Small intestine (tissue), 7 donors: ENCODE data around the gene PIEZO1. TPM values are rescaled to one million over a fixed set of nuclear protein-coding genes. Genes with fewer than 3 reads are reported as not detected.
A peak's percentile ranks its signal among the peaks of the same experiment; 100 is the strongest.

Source experiments
- DNase-seq, 2 donors: peaks; one replicate each; pipeline versions ENCODE4 v3.0.0 to v3.0.0-alpha.2; 2013
- FAIRE-seq: peaks from 2 replicates; lab custom pipeline; 2012; peaks lifted over from hg19 to GRCh38; lab: Jason Lieb, UNC
- H3K27ac ChIP-seq, 3 donors: one replicate each; pipeline ENCODE4 v1.5.1; 2013; ENCODE audit warnings: low read length in 2 of 3, mild to moderate bottlenecking in 2 of 3, control low read depth in 1 of 3, inconsistent platforms in 1 of 3, low read depth in 1 of 3, moderate library complexity in 1 of 3
- H3K27me3 ChIP-seq, 3 donors: one replicate each; pipeline ENCODE4 v1.6.1; 2013; ENCODE audit warnings: low read length in 3 of 3, inconsistent platforms in 1 of 3; ENCODE audit not compliant: control insufficient read depth in 3 of 3, insufficient read depth in 3 of 3
- H3K36me3 ChIP-seq, 3 donors: one replicate each; pipeline ENCODE4 v1.6.1; 2013; ENCODE audit warnings: low read length in 3 of 3, inconsistent platforms in 1 of 3, low read depth in 1 of 3, mild to moderate bottlenecking in 1 of 3, moderate library complexity in 1 of 3; ENCODE audit not compliant: control insufficient read depth in 3 of 3, insufficient read depth in 2 of 3
- H3K4me1 ChIP-seq, 3 donors: one replicate each; pipeline ENCODE4 v1.6.1; 2013; ENCODE audit warnings: low read length in 2 of 3, inconsistent platforms in 1 of 3, low read depth in 1 of 3, mild to moderate bottlenecking in 1 of 3, moderate library complexity in 1 of 3; ENCODE audit not compliant: control insufficient read depth in 3 of 3, insufficient read depth in 2 of 3
- H3K4me3 ChIP-seq, 3 donors: one replicate each; pipeline ENCODE4 v1.5.1; 2013; ENCODE audit warnings: low read length in 3 of 3, control low read depth in 1 of 3, inconsistent platforms in 1 of 3, low read depth in 1 of 3, mild to moderate bottlenecking in 1 of 3, moderate library complexity in 1 of 3
- H3K9me3 ChIP-seq, 2 donors: one replicate each; pipeline ENCODE4 v1.6.1; 2013; ENCODE audit warnings: low read depth in 1 of 2, low read length in 1 of 2; ENCODE audit not compliant: control insufficient read depth in 2 of 2, insufficient read depth in 1 of 2
- WGBS, 3 donors: extraction: QIAGEN DNeasy Blood & Tissue Kit; methylation state at CpG; one replicate each; pipeline ENCODE4 v1.1.7; 2013; 5-methylcytosine and 5-hydroxymethylcytosine counted together
- polyA plus RNA-seq, 4 donors: library from polyadenylated mRNA; stranded (reverse) in 3 of 4; unstranded in 1 of 4; fragments of 200-250 nt in 3 of 4; fragments of 120-200 nt in 1 of 4; gene quantifications; one replicate each; pipeline versions ENCODE4 v1.2.1 to v1.2.3, GENCODE V29; 2013
- donor health status: healthy with polysubstance abuse.
- donor health status: control.
- donor health status: control.
- donor health status: Bipolar disorder and iron deficiency.
- donor health status: healthy.

The PIEZO1 gene
- polyA plus RNA-seq, 4 donors, result 22.8 to 95.0 (median 57.7) TPM

- Histone ChIP-seq H3K4me3 (no peak overlapping the region), H3K27ac (no peak overlapping the region), H3K36me3 (peaks cover 0 to 62% (median 0%) of the 10 kb centered on the region in 3 donors), H3K4me1 (peaks cover 0 to 5% (median 0%) of the 10 kb centered on the region in 3 donors), H3K9me3 (peaks cover 0 to 5% of the 10 kb centered on the region in 2 donors), H3K27me3 (no peaks in the 10 kb centered on the region)
- DNase-seq, result no peak
- no peak for FAIRE-seq
- 90 to 93% (median 91%) methylated on average over 28 of the region's 28 CpGs for WGBS, 3 donors
These were observed 30.7 kb downstream of the PIEZO1 start for GRCh38 chr16:88754109-88754911.

GRCh38 chr16:88753602-88754001 lies 31.4 kb downstream of the PIEZO1 start:
- FAIRE-seq (no peak), DNase-seq (no peak)
- Histone ChIP-seq H3K27me3 (no peaks in the 10 kb centered on the region), H3K36me3 (peaks cover 0 to 58% (median 0%) of the 10 kb centered on the region in 3 donors), H3K4me1 (no peaks in the 10 kb centered on the region), H3K4me3 (no peak overlapping the region), H3K9me3 (no peaks in the 10 kb centered on the region), H3K27ac (no peak overlapping the region)
- WGBS, 3 donors, result 80 to 92% (median 87%) methylated on average over 11 of the region's 11 CpGs

- Histone ChIP-seq H3K9me3 (no peaks in the 10 kb centered on the region), H3K27me3 (no peaks in the 10 kb centered on the region), H3K4me1 (no peaks in the 10 kb centered on the region), H3K27ac (no peak overlapping the region), H3K4me3 (no peak overlapping the region), H3K36me3 (peaks cover 0 to 58% (median 0%) of the 10 kb centered on the region in 3 donors)
- no peak for FAIRE-seq
- 77 to 87% (median 84%) methylated on average over 10 to 13 of the region's 13 CpGs for WGBS, 3 donors
- DNase-seq, result no peak
These were observed 31.8 kb downstream of the PIEZO1 start for GRCh38 chr16:88753191-88753590.

GRCh38 chr16:88752386-88753002 lies 32.5 kb downstream of the PIEZO1 start:
- no peaks in the 10 kb centered on the region for H3K9me3 ChIP-seq
- FAIRE-seq, result no peak
- no peak overlapping the region for H3K4me3 ChIP-seq
- no peak overlapping the region for H3K27ac ChIP-seq
- no peaks in the 10 kb centered on the region for H3K4me1 ChIP-seq
- peaks cover 0 to 59% (median 0%) of the 10 kb centered on the region in 3 donors for H3K36me3 ChIP-seq
- whole genome bisulfite sequencing, 3 donors, result 90 to 95% (median 94%) methylated on average over 15 to 16 of the region's 16 CpGs
- H3K27me3 ChIP-seq, result no peaks in the 10 kb centered on the region
- no peak for DNase-seq

- Histone ChIP-seq H3K36me3 (peaks cover 0 to 58% (median 0%) of the 10 kb centered on the region in 3 donors), H3K27me3 (no peaks in the 10 kb centered on the region), H3K4me3 (no peak overlapping the region), H3K27ac (no peak overlapping the region), H3K9me3 (no peaks in the 10 kb centered on the region), H3K4me1 (no peaks in the 10 kb centered on the region)
- 69 to 85% (median 77%) methylated on average over 7 to 12 of the region's 12 CpGs for WGBS, 3 donors
- no peak for DNase-seq
- FAIRE-seq, result no peak
These were observed 34.2 kb downstream of the PIEZO1 start for GRCh38 chr16:88750854-88751253.

GRCh38 chr16:88749358-88749757 lies 35.7 kb downstream of the PIEZO1 start:
- 95 to 97% (median 95%) methylated on average over 25 to 26 of the region's 26 CpGs for WGBS, 3 donors
- Histone ChIP-seq H3K9me3 (no peaks in the 10 kb centered on the region), H3K36me3 (peaks cover 0 to 55% (median 0%) of the 10 kb centered on the region in 3 donors), H3K4me3 (no peak overlapping the region), H3K27me3 (no peaks in the 10 kb centered on the region), H3K4me1 (peaks cover 0 to 10% (median 0%) of the 10 kb centered on the region in 3 donors), H3K27ac (no peak overlapping the region)
- DNase-seq (no peak), FAIRE-seq (no peak)

GRCh38 chr16:88748364-88748763 lies 36.7 kb downstream of the PIEZO1 start:
- WGBS, 3 donors, result 80 to 89% (median 85%) methylated on average over 12 of the region's 12 CpGs
- no peak for FAIRE-seq

GRCh38 chr16:88747588-88748301 lies 37.3 kb downstream of the PIEZO1 start:
- WGBS, 3 donors, result 73 to 84% (median 78%) methylated on average over 25 to 26 of the region's 26 CpGs
- Histone ChIP-seq H3K27ac (no peak overlapping the region), H3K36me3 (peaks cover 0 to 55% (median 0%) of the 10 kb centered on the region in 3 donors), H3K4me3 (no peak overlapping the region), H3K9me3 (no peaks in the 10 kb centered on the region), H3K4me1 (peaks cover 0 to 17% (median 0%) of the 10 kb centered on the region in 3 donors), H3K27me3 (no peaks in the 10 kb centered on the region)
- FAIRE-seq (no peak), DNase-seq (peak; percentile 26 to 48)

More at GRCh38 chr16:88748364-88748763, 36.7 kb downstream of the PIEZO1 start:
- Histone ChIP-seq H3K27me3 (no peaks in the 10 kb centered on the region), H3K9me3 (no peaks in the 10 kb centered on the region), H3K4me3 (no peak overlapping the region), H3K4me1 (peaks cover 0 to 17% (median 0%) of the 10 kb centered on the region in 3 donors), H3K36me3 (peaks cover 0 to 51% (median 0%) of the 10 kb centered on the region in 3 donors), H3K27ac (no peak overlapping the region)
- DNase-seq, result no peak
